SK-N-SH (cell line): Measurements from ENCODE around the gene SDR39U1. TPM values are rescaled to one million over a fixed set of nuclear protein-coding genes. Genes with fewer than 3 reads are reported as not detected.
A peak's percentile ranks its signal among the peaks of the same experiment; 100 is the strongest.

Experiments used
- CTCF ChIA-PET: fragments of 300-600, 350-600 bp; formaldehyde crosslinking; extraction: SDS; loops from one replicate; lab custom pipeline; 2021; lab: Yijun Ruan, JAX
- POLR2A ChIA-PET: fragments of 350-600 bp; sonication (Branson Sonifier 250); formaldehyde crosslinking; extraction: SDS; loops from one replicate; lab custom pipeline; 2020; ENCODE audit warnings: antibody characterized with exemption, inconsistent platforms; lab: Yijun Ruan, JAX
- DNase-seq: peaks from one replicate; pipeline ENCODE4 v3.0.0; 2012
- H2AFZ ChIP-seq: fragments of 200-600 bp; sonication (generic); 2 replicates; pipeline ENCODE4 v1.8.1; 2016; ENCODE audit warnings: antibody characterized with exemption, mild to moderate bottlenecking, low read depth
- H3F3A ChIP-seq: fragments of 200-600 bp; sonication (generic); replicated peaks from 2 replicates; pipeline ENCODE3; 2016; ENCODE audit warnings: antibody characterized with exemption, mild to moderate bottlenecking; ENCODE audit not compliant: insufficient read depth
- H3K27ac ChIP-seq, 2 experiments: fragments of 200-500 bp in 1 of 2; fragments of 200-600 bp in 1 of 2; sonication (Bioruptor generic) in 1 of 2; sonication (generic), shearing (Covaris generic) in 1 of 2; 2 replicates each; pipeline versions ENCODE4 v1.5.1 to v1.6.1; 2014 to 2016; ENCODE audit warnings: low read depth in 2 of 2, inconsistent platforms in 1 of 2, low read length in 1 of 2, mild to moderate bottlenecking in 1 of 2, mixed read lengths in 1 of 2
- H3K27me3 ChIP-seq: fragments of 200-600 bp; sonication (generic), shearing (Covaris generic); 2 replicates; pipeline ENCODE4 v1.6.1; 2016; ENCODE audit warnings: mixed run types; ENCODE audit not compliant: insufficient read depth
- H3K36me3 ChIP-seq, 2 experiments: fragments of 200-500 bp in 1 of 2; fragments of 200-600 bp in 1 of 2; sonication (Bioruptor generic) in 1 of 2; sonication (generic) in 1 of 2; replicated peaks in 1 of 2; 2 replicates each; pipeline versions ENCODE3 to v1.5.1; 2014 to 2016; ENCODE audit warnings: low read length in 1 of 2, mild to moderate bottlenecking in 1 of 2; ENCODE audit not compliant: insufficient read depth in 2 of 2, control insufficient read depth in 1 of 2
- H3K4me1 ChIP-seq, 2 experiments: fragments of 200-500 bp in 1 of 2; fragments of 200-600 bp in 1 of 2; sonication (Bioruptor generic) in 1 of 2; sonication (generic), shearing (Covaris generic) in 1 of 2; 2 replicates each; pipeline versions ENCODE4 v1.5.1 to v1.6.1; 2014 to 2016; ENCODE audit warnings: low read depth in 1 of 2, low read length in 1 of 2, mixed run types in 1 of 2; ENCODE audit not compliant: insufficient read depth in 2 of 2, control insufficient read depth in 1 of 2
- H3K4me2 ChIP-seq: fragments of 200-600 bp; sonication (generic), shearing (Covaris generic); 2 replicates; pipeline ENCODE4 v1.6.1; 2017; ENCODE audit warnings: mixed run types
- H3K4me3 ChIP-seq, 2 experiments: fragments of 200-500 bp in 1 of 2; fragments of 200-600 bp in 1 of 2; sonication (Bioruptor generic) in 1 of 2; sonication (generic), shearing (Covaris generic) in 1 of 2; 2 replicates each; pipeline versions ENCODE4 v1.5.1 to v1.8.1; 2014 to 2016; ENCODE audit warnings: low read depth in 2 of 2, inconsistent platforms in 1 of 2, low read length in 1 of 2, mild to moderate bottlenecking in 1 of 2, mixed read lengths in 1 of 2, moderate library complexity in 1 of 2
- H3K79me2 ChIP-seq: fragments of 200-600 bp; sonication (generic); 2 replicates; pipeline ENCODE4 v1.8.1; 2017; ENCODE audit warnings: mild to moderate bottlenecking; ENCODE audit not compliant: insufficient read depth
- H3K9ac ChIP-seq: fragments of 200-600 bp; sonication (generic); 2 replicates; pipeline ENCODE4 v1.6.1; 2017; ENCODE audit warnings: mixed run types
- H3K9me2 ChIP-seq: fragments of 200-600 bp; sonication (generic); 2 replicates; pipeline ENCODE4 v1.6.1; 2017; ENCODE audit warnings: mixed run types
- H3K9me3 ChIP-seq: fragments of 200-600 bp; sonication (generic); 2 replicates; pipeline ENCODE4 v1.6.1; 2017; ENCODE audit warnings: mixed run types, mild to moderate bottlenecking, moderate library complexity
- H4K20me1 ChIP-seq: fragments of 200-600 bp; sonication (generic); 2 replicates; pipeline ENCODE4 v1.6.1; 2017; ENCODE audit warnings: mild to moderate bottlenecking, mixed run types; ENCODE audit not compliant: insufficient read depth
- ELF1 ChIP-seq: IDR thresholded peaks from 2 replicates; pipeline ENCODE4 v1.4.0; 2012
- EP300 ChIP-seq, 2 experiments: IDR thresholded peaks; 2 replicates each; pipeline versions ENCODE4 v1.4.0 to v1.6.1; 2012; ENCODE audit warnings: borderline replicate concordance in 1 of 2, low read depth in 1 of 2, low read length in 1 of 2
- FOSL2 ChIP-seq: IDR thresholded peaks from 2 replicates; pipeline ENCODE4 v1.4.0; 2012; ENCODE audit warnings: low read depth, mild to moderate bottlenecking, moderate library complexity, borderline replicate concordance
- FOXJ3 ChIP-seq: sonication (generic); formaldehyde crosslinking; IDR thresholded peaks from 2 replicates; pipeline ENCODE4 v1.5.1; 2020; ENCODE audit warnings: mild to moderate bottlenecking, missing genetic modification reagents
- FOXM1 ChIP-seq: IDR thresholded peaks from 2 replicates; pipeline ENCODE4 v1.4.0; 2012; ENCODE audit warnings: low read depth, mild to moderate bottlenecking
- GATA2 ChIP-seq: sonication (generic); formaldehyde crosslinking; IDR thresholded peaks from 2 replicates; pipeline ENCODE4 v1.5.0; 2020; ENCODE audit warnings: mild to moderate bottlenecking, missing genetic modification reagents
- JUND ChIP-seq: IDR thresholded peaks from 2 replicates; pipeline ENCODE4 v1.4.0; 2012
- MEF2A ChIP-seq: IDR thresholded peaks from 2 replicates; pipeline ENCODE4 v1.4.0; 2012; ENCODE audit warnings: low read depth, borderline replicate concordance
- MXI1 ChIP-seq: IDR thresholded peaks from 2 replicates; pipeline ENCODE4 v1.6.1; 2012; ENCODE audit warnings: mild to moderate bottlenecking, low read depth, low read length, improper control_type of control experiment
- NFIC ChIP-seq: IDR thresholded peaks from 2 replicates; pipeline ENCODE4 v1.4.0; 2012; ENCODE audit warnings: borderline replicate concordance
- NRF1 ChIP-seq: IDR thresholded peaks from 2 replicates; pipeline ENCODE4 v1.6.1; 2012; ENCODE audit warnings: low read depth, mild to moderate bottlenecking, low read length
- POLR2AphosphoS5 ChIP-seq: IDR thresholded peaks from 2 replicates; pipeline ENCODE4 v1.6.1; 2012; ENCODE audit warnings: low read depth, low read length
- RAD21 ChIP-seq: IDR thresholded peaks from 2 replicates; pipeline ENCODE4 v1.6.1; 2012; ENCODE audit warnings: mild to moderate bottlenecking, low read length
- REST ChIP-seq: IDR thresholded peaks from 2 replicates; pipeline ENCODE4 v1.6.1; 2012; ENCODE audit warnings: mild to moderate bottlenecking, low read depth, low read length, moderate library complexity
- SIN3A ChIP-seq: IDR thresholded peaks from 2 replicates; pipeline ENCODE4 v1.6.1; 2012; ENCODE audit warnings: low read depth, mild to moderate bottlenecking, low read length, moderate library complexity, borderline replicate concordance
- TAF1 ChIP-seq: IDR thresholded peaks from 2 replicates; pipeline ENCODE4 v1.6.1; 2012; ENCODE audit warnings: low read depth, mild to moderate bottlenecking, low read length, moderate library complexity, borderline replicate concordance
- TCF12 ChIP-seq: IDR thresholded peaks from 2 replicates; pipeline ENCODE4 v1.4.0; 2012
- TEAD4 ChIP-seq: IDR thresholded peaks from 2 replicates; pipeline ENCODE4 v1.4.0; 2012; ENCODE audit warnings: mild to moderate bottlenecking, borderline replicate concordance; ENCODE audit not compliant: insufficient read depth
- YY1 ChIP-seq: IDR thresholded peaks from 2 replicates; pipeline ENCODE4 v1.4.0; 2012; ENCODE audit warnings: low read depth, mild to moderate bottlenecking
- ZBTB33 ChIP-seq: IDR thresholded peaks from 2 replicates; pipeline ENCODE4 v1.4.0; 2012; ENCODE audit warnings: low read depth, borderline replicate concordance
- WGBS: methylation state at CpG from one replicate; pipeline ENCODE4 v1.1.6; 2017; ENCODE audit warnings: low lambda C conversion rate; 5-methylcytosine and 5-hydroxymethylcytosine counted together
- polyA plus RNA-seq, 3 experiments: library from polyadenylated mRNA; depleted of rRNA; stranded (reverse); fragments of >200 nt; gene quantifications; 2 replicates each; pipeline ENCODE4 v1.2.3, GENCODE V29; 2012

Gene SDR39U1
- polyA plus RNA-seq, 1 of the 3 experiments (the other 2 are of a cell fraction): 81.8 TPM

GRCh38 chr14:24414077-24414476 lies 28.5 kb downstream of the SDR39U1 start:
- Histone ChIP-seq H3K4me1 (no peaks in the 10 kb centered on the region; a peak in 1 of 4 replicates), H2AFZ (no peak overlapping the region), H3K79me2 (no peaks in the 10 kb centered on the region), H3K4me3 (no peak overlapping the region), H3F3A (no peaks in the 10 kb centered on the region), H3K9me2 (no peaks in the 10 kb centered on the region), H3K4me2 (no peak overlapping the region), H3K27me3 (no peaks in the 10 kb centered on the region), H3K9me3 (no peaks in the 10 kb centered on the region), H3K27ac (no peak overlapping the region), H3K9ac (no peak overlapping the region), H3K36me3 (peaks cover 0 to 6% of the 10 kb centered on the region in 2 experiments), H4K20me1 (no peaks in the 10 kb centered on the region)
- ChIA-PET POLR2A (no interaction called here), CTCF (interaction anchor here (1.1 to 4.6 kb wide), 6 partner anchors 14 to 85 kb away, joined by 3 to 37 read pairs (median 13); partner anchors contain the start of genes KHNYN and NYNRIN)
- DNase-seq: no peak
- 75% methylated on average over 1 of the region's 1 CpG for WGBS
- TF ChIP-seq GATA2 (CRISPR knock-in tag) (no peak), TAF1 (no peak), FOXJ3 (CRISPR knock-in tag) (no peak), MEF2A (no peak), NFIC (no peak), POLR2AphosphoS5 (no peak), FOSL2 (no peak), YY1 (no peak), ELF1 (no peak), MXI1 (no peak)

GRCh38 chr14:24411443-24412389 lies 30.9 kb downstream of the SDR39U1 start:
- Histone ChIP-seq H3K27ac (no peak overlapping the region), H3K4me1 (no peaks in the 10 kb centered on the region; a peak in 1 of 4 replicates), H4K20me1 (no peaks in the 10 kb centered on the region), H3K27me3 (no peaks in the 10 kb centered on the region), H3F3A (no peaks in the 10 kb centered on the region), H3K4me3 (no peak overlapping the region), H3K9me3 (no peaks in the 10 kb centered on the region), H3K9me2 (no peaks in the 10 kb centered on the region), H3K36me3 (peaks cover 0 to 10% of the 10 kb centered on the region in 2 experiments), H3K4me2 (no peak overlapping the region), H3K79me2 (no peaks in the 10 kb centered on the region), H3K9ac (no peak overlapping the region), H2AFZ (no peak overlapping the region)
- DNase-seq: peak; percentile 77
- ChIA-PET POLR2A (interaction anchor here (1.2 kb wide), 1 partner anchor 45 kb away, joined by 5 read pairs; no protein-coding TSS in a partner anchor), CTCF (interaction anchor here (0.6 to 4.6 kb wide), 18 partner anchors 10 to 103 kb away, joined by 3 to 37 read pairs (median 4); partner anchors contain the start of genes CBLN3, KHNYN, NFATC4 and NYNRIN)
- 71% methylated on average over 12 of the region's 16 CpGs for WGBS
- TF ChIP-seq YY1 (no peak), NRF1 (no peak), SIN3A (no peak), FOXM1 (no peak), ZBTB33 (no peak), TEAD4 (no peak), GATA2 (CRISPR knock-in tag) (no peak), RAD21 (peak; percentile 72), POLR2AphosphoS5 (no peak), TAF1 (no peak), EP300 (IDR thresholded peaks at IDR 0.05; ENCODE audit: borderline replicate concordance in 1 of 2, low read depth in 1 of 2, low read length in 1 of 2) (no peak), FOXJ3 (CRISPR knock-in tag) (no peak), FOSL2 (no peak), JUND (no peak), TCF12 (no peak), REST (no peak)
